Fibroblast of lung (primary cell): Measurements from ENCODE around the gene RNASEH2A. TPM values are rescaled to one million over a fixed set of nuclear protein-coding genes. Genes with fewer than 3 reads are reported as not detected.
A peak's percentile ranks its signal among the peaks of the same experiment; 100 is the strongest.

ENCODE experiments used
- DNase-seq, 2 donors: peaks; one replicate each; pipeline versions ENCODE4 v3.0.0 to v3.0.0-alpha.2; 2010; ENCODE audit warnings: low read depth in 2 of 2
- H2AFZ ChIP-seq: 2 replicates; pipeline ENCODE4 v1.5.1; 2012; ENCODE audit warnings: low read length, control low read depth, inconsistent platforms
- H3K27ac ChIP-seq: 2 replicates; pipeline ENCODE4 v1.5.1; 2011; ENCODE audit warnings: low read length, control low read depth; ENCODE audit not compliant: insufficient read depth
- H3K27me3 ChIP-seq: 2 replicates; pipeline ENCODE4 v1.5.1; 2011; ENCODE audit warnings: mild to moderate bottlenecking, low read length; ENCODE audit not compliant: control insufficient read depth, insufficient read depth
- H3K36me3 ChIP-seq: 2 replicates; pipeline ENCODE4 v1.5.1; 2011; ENCODE audit warnings: low read length; ENCODE audit not compliant: control insufficient read depth, insufficient read depth
- H3K4me1 ChIP-seq: 2 replicates; pipeline ENCODE4 v1.5.1; 2011; ENCODE audit warnings: low read length; ENCODE audit not compliant: control insufficient read depth, insufficient read depth; ENCODE audit errors: extremely low read depth
- H3K4me2 ChIP-seq: 2 replicates; pipeline ENCODE4 v1.5.1; 2011; ENCODE audit warnings: low read length, control low read depth; ENCODE audit not compliant: insufficient read depth; ENCODE audit errors: extremely low read depth
- H3K4me3 ChIP-seq, 4 experiments: fragments of 200-600 bp in 1 of 4; sonication (generic) in 1 of 4; replicated peaks in 1 of 4; 2 replicates each; pipeline ENCODE4 v1.5.1; 2011 to 2016; ENCODE audit warnings: low read length in 4 of 4, low read depth in 3 of 4, mild to moderate bottlenecking in 3 of 4, control low read depth in 2 of 4, inconsistent platforms in 1 of 4, mixed read lengths in 1 of 4; ENCODE audit not compliant: insufficient read depth in 1 of 4; ENCODE audit errors: control extremely low read depth in 1 of 4
- H3K79me2 ChIP-seq: 2 replicates; pipeline ENCODE4 v1.5.1; 2012; ENCODE audit warnings: mild to moderate bottlenecking, low read length, inconsistent platforms; ENCODE audit not compliant: control insufficient read depth, insufficient read depth
- H3K9ac ChIP-seq: 2 replicates; pipeline ENCODE4 v1.5.1; 2011; ENCODE audit warnings: mild to moderate bottlenecking, low read length, control low read depth; ENCODE audit not compliant: insufficient read depth
- H3K9me3 ChIP-seq: 2 replicates; pipeline ENCODE4 v1.5.1; 2012; ENCODE audit warnings: low read depth, low read length; ENCODE audit not compliant: control insufficient read depth, insufficient read depth
- H4K20me1 ChIP-seq: 2 replicates; pipeline ENCODE4 v1.5.1; 2011; ENCODE audit warnings: low read length; ENCODE audit not compliant: control insufficient read depth, insufficient read depth; ENCODE audit errors: extremely low read depth
- CTCF ChIP-seq, 2 donors: IDR thresholded peaks in 1 of 2; conservative IDR thresholded peaks in 1 of 2; 1 replicate in 1 of 2; 2 replicates in 1 of 2; pipeline ENCODE4 v1.5.1; 2011 to 2012; ENCODE audit warnings: low read length in 2 of 2, control low read depth in 1 of 2, inconsistent platforms in 1 of 2, low read depth in 1 of 2, mild to moderate bottlenecking in 1 of 2
- EZH2 ChIP-seq: IDR thresholded peaks from 2 replicates; pipeline ENCODE4 v1.5.1; 2012; ENCODE audit warnings: low read length, control low read depth, mild to moderate bottlenecking; ENCODE audit errors: missing control alignments
- polyA plus RNA-seq, 2 donors: library from polyadenylated mRNA; depleted of rRNA in 1 of 2; stranded (reverse) in 1 of 2; unstranded in 1 of 2; fragments of >200 nt; gene quantifications; 2 replicates each; pipeline ENCODE4 v1.2.1, GENCODE V29; 2011 to 2012; ENCODE audit warnings: missing spikeins in 1 of 2
- total RNA-seq: library from RNA; depleted of rRNA; stranded (reverse); fragments of >200 nt; gene quantifications from 2 replicates; pipeline ENCODE4 v1.2.1, GENCODE V29; 2014

The RNASEH2A gene
- total and polyA plus RNA-seq, 2 donors (not counting 1 experiment from before 2014, with no cell fraction given), result 8.9 to 14.3 TPM

DNA sequence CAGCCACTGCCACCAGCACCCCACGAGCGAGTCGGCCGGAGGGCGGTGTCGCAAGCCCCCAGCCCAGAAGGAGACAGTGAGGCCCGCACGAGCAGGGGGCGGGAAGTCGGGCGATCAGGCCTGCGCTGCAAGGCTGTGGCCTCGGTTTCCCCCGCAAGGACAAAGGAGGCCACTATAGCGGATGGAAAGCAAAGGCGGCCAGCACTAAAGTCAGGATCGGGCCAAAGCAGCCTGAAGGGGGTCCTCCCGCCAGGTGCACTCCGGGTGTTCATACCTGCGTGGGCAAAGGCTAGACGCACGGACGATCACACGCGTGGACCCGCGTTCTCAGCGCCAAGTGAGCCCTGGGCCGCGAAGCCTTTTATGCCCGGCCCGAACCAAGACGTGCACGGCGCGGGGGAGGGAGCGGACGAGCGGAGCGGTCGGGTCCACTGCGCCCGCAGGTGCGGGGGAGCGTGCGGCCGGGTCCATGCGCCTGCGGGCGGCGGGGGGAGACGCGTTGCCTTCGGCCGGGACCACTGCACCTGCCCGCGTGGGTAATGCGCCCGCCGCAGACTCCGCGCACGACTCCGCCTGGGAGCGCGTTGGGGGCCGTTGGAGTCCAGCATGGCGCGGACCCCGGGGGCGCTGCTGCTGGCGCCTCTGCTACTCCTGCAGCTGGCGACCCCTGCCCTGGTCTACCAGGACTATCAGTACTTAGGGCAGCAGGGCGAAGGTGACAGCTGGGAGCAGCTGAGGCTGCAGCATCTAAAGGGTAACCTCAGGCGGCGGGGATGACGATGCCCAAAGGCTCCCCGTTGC is 4.7 kb upstream of the RNASEH2A start, which contains the start of the genes PRDX2 and THSD8:
Gene PRDX2, minus strand, starts transcription at position 335 of the 801 bp plus-strand sequence. CDS start 539 bp downstream, outside the sequence.
Gene THSD8, plus strand, starts transcription at position 604 of the 801 bp plus-strand sequence. Its CDS starts 3 bp downstream, at position 607.
- H2AFZ ChIP-seq, result peak within 1 kb of the TSS; percentile 91
- H4K20me1 ChIP-seq, result no peaks in the 10 kb centered on the region
- peak within 1 kb of the TSS; percentile 79 to 87 (median 85) for H3K4me3 ChIP-seq
- peaks cover 3% of the 10 kb centered on the region for H3K79me2 ChIP-seq
- peak within 1 kb of the TSS; percentile 99 for H3K4me2 ChIP-seq
- peak within 1 kb of the TSS; percentile 73 for H3K9ac ChIP-seq
- H3K27me3 ChIP-seq, result no peaks in the 10 kb centered on the region
- peaks cover 7% of the 10 kb centered on the region for H3K4me1 ChIP-seq
- TF ChIP-seq CTCF (conservative IDR thresholded peaks at IDR 0.05 in 1 of 2, IDR thresholded peaks at IDR 0.05 in 1 of 2; ENCODE audit: low read depth in 1 of 2, low read length in 2 of 2) (peak; percentile 2 to 3), EZH2 (no peak)
- peak within 1 kb of the TSS; percentile 52 for H3K27ac ChIP-seq
- H3K36me3 ChIP-seq, result no peaks in the 10 kb centered on the region
- DNase-seq, result peak; percentile 68 to 71
- no peaks in the 10 kb centered on the region for H3K9me3 ChIP-seq

DNA sequence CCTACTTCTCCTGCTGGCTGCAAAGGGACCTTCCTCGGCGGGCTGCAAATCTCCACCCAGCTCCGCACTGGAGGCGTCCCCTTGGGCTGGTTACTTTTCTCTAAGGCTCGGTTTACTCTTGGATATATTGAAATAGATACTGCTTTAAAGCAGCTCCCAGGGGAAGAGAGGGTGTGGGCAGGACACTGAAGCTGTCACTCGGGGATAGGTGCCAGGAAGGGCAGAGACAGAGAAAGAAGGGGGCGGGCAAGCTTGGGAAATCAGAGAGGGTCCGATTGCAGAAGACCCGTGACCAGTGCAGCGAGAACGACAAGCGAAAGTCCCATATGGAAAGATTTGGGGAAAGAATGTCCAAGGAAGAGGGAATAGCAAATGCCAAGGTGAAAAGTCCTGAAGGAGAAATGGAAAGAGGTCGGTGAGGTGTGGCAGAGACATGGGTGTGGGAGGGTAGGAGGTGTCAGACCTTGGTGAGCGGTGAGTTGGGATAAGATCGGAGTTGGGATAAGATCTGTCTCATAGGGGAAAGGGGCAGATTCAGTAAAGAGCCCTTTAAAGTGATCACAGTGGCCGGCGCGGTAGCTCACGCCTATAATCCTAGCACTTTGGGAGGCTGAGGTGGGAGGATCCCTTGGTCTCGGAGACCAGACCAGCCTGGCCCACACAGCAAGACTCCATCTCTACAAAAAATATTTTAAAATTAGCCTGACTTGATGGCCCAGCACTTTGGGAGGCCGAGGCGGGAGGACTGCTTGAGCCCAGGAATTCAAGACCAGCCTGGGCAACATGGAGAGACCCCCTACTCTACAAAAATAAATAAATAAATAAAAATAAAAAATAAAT is 3.9 kb upstream of the RNASEH2A start:
- no peaks in the 10 kb centered on the region for H3K36me3 ChIP-seq
- H3K9me3 ChIP-seq, result no peaks in the 10 kb centered on the region
- no peaks in the 10 kb centered on the region for H3K27me3 ChIP-seq
- no peak overlapping the region for H3K9ac ChIP-seq
- H2AFZ ChIP-seq, result peak overlapping the region; percentile 91
- peaks cover 13% of the 10 kb centered on the region for H3K4me1 ChIP-seq
- no peaks in the 10 kb centered on the region for H4K20me1 ChIP-seq
- H3K79me2 ChIP-seq, result peaks cover 9% of the 10 kb centered on the region
- no peak for TF ChIP-seq EZH2
- TF ChIP-seq CTCF (conservative IDR thresholded peaks at IDR 0.05 in 1 of 2, IDR thresholded peaks at IDR 0.05 in 1 of 2; ENCODE audit: low read depth in 1 of 2, low read length in 2 of 2), result no peak
- peak overlapping the region; percentile 56 to 87 (median 82) for H3K4me3 ChIP-seq
- no peak for DNase-seq
- peak overlapping the region; percentile 99 for H3K4me2 ChIP-seq
- H3K27ac ChIP-seq, result no peak overlapping the region

- no peak for DNase-seq
- no peaks in the 10 kb centered on the region for H3K36me3 ChIP-seq
- no peak overlapping the region for H2AFZ ChIP-seq
- H3K79me2 ChIP-seq, result peaks cover 9% of the 10 kb centered on the region
- no peak overlapping the region for H3K4me3 ChIP-seq
- no peaks in the 10 kb centered on the region for H3K9me3 ChIP-seq
- H3K4me1 ChIP-seq, result peaks cover 13% of the 10 kb centered on the region
- H3K27ac ChIP-seq, result no peak overlapping the region
- no peaks in the 10 kb centered on the region for H3K27me3 ChIP-seq
- H3K9ac ChIP-seq, result no peak overlapping the region
- TF ChIP-seq CTCF (conservative IDR thresholded peaks at IDR 0.05 in 1 of 2, IDR thresholded peaks at IDR 0.05 in 1 of 2; ENCODE audit: low read depth in 1 of 2, low read length in 2 of 2) (no peak), EZH2 (no peak)
- H3K4me2 ChIP-seq, result no peak overlapping the region
- no peaks in the 10 kb centered on the region for H4K20me1 ChIP-seq
Observed at GRCh38 chr19:12804051-12804450, 2.3 kb upstream of the RNASEH2A start.
